ENCODE measurements around the gene MAP2K3.

GRCh38 chr17:21276264-21276588 is 8.3 kb upstream of the MAP2K3 start:
- TF ChIP-seq CTCF (IDR thresholded peaks at IDR 0.05; ENCODE audit: low read length) = no peak
- TF ChIP-seq EZH2 (IDR thresholded peaks at IDR 0.05; ENCODE audit: borderline replicate concordance, low read length) = no peak

All from OCI-LY1 (cell line).